Smooth muscle cell (in vitro differentiated cells): ENCODE measurements around the gene ALOX15B. TPM values are rescaled to one million over a fixed set of nuclear protein-coding genes. Genes with fewer than 3 reads are reported as not detected.

ENCODE experiments used
- DNase-seq: peaks from one replicate; lab custom pipeline; 2025; ENCODE audit not compliant: unreplicated experiment; lab: John Stamatoyannopoulos, UW
- H2AFZ ChIP-seq: fragments of 200-600 bp; sonication (generic); 2 replicates; pipeline ENCODE4 v1.6.0; 2016; ENCODE audit warnings: antibody characterized with exemption, low read depth, mild to moderate bottlenecking
- H3F3A ChIP-seq: fragments of 200-600 bp; sonication (generic); 2 replicates; pipeline ENCODE4 v1.6.0; 2017; ENCODE audit warnings: antibody characterized with exemption, low read depth
- H3K27ac ChIP-seq: fragments of 200-600 bp; sonication (generic); 2 replicates; pipeline ENCODE4 v1.5.1; 2016; ENCODE audit warnings: low read depth, mild to moderate bottlenecking
- H3K27me3 ChIP-seq: fragments of 200-600 bp; sonication (generic); 2 replicates; pipeline ENCODE4 v1.6.1; 2016; ENCODE audit warnings: low read depth, mild to moderate bottlenecking
- H3K36me3 ChIP-seq: fragments of 200-600 bp; sonication (generic); 2 replicates; pipeline ENCODE4 v1.5.1; 2016; ENCODE audit warnings: low read depth
- H3K4me1 ChIP-seq: fragments of 200-600 bp; sonication (generic); 2 replicates; pipeline ENCODE4 v1.5.1; 2016; ENCODE audit warnings: low read depth
- H3K4me2 ChIP-seq: fragments of 200-600 bp; sonication (generic); 2 replicates; pipeline ENCODE4 v1.6.0; 2016; ENCODE audit warnings: mild to moderate bottlenecking
- H3K4me3 ChIP-seq: fragments of 200-600 bp; sonication (generic); 2 replicates; pipeline ENCODE4 v1.5.1; 2016; ENCODE audit warnings: mild to moderate bottlenecking
- H3K79me2 ChIP-seq: fragments of 200-600 bp; sonication (generic); 2 replicates; pipeline ENCODE4 v1.6.0; 2016; ENCODE audit warnings: low read depth, mild to moderate bottlenecking
- H3K9ac ChIP-seq: fragments of 200-600 bp; sonication (generic); 2 replicates; pipeline ENCODE4 v1.6.0; 2016; ENCODE audit warnings: low read depth
- H3K9me3 ChIP-seq: fragments of 200-600 bp; sonication (generic); replicated peaks from 2 replicates; pipeline ENCODE4 v1.5.1; 2016; ENCODE audit warnings: low read depth
- H4K20me1 ChIP-seq: fragments of 200-600 bp; sonication (generic); 2 replicates; pipeline ENCODE4 v1.6.0; 2016; ENCODE audit warnings: low read depth
- WGBS: methylation state at CpG from one replicate; pipeline ENCODE4 v1.1.7; 2016; ENCODE audit warnings: low lambda C conversion rate; 5-methylcytosine and 5-hydroxymethylcytosine counted together
- polyA plus RNA-seq: library from polyadenylated mRNA; unstranded; fragments of >200 nt; fragmentation: Nextera tagmentation; extraction: Ambion mirVana; gene quantifications from 2 replicates; pipeline ENCODE4 v1.2.1, GENCODE V29; 2016
- total RNA-seq: library from RNA; depleted of rRNA; stranded (reverse); fragments of >200 nt; gene quantifications from 2 replicates; pipeline ENCODE4 v1.2.3, GENCODE V29; 2014
- TF ChIP-seq, protein P1 (sequence below): fragments of 200-600 bp; sonication (generic); IDR thresholded peaks from 2 replicates; pipeline ENCODE4 v1.5.1; 2017; ENCODE audit warnings: borderline replicate concordance, mild to moderate bottlenecking, antibody characterized with exemption; ENCODE audit not compliant: insufficient read depth, poor library complexity, severe bottlenecking

Gene ALOX15B
- total and polyA plus RNA-seq, 2 experiments from 2014 or later: 0.27 to 0.69 TPM

GRCh38 chr17:8087075-8087951 lies 48.5 kb downstream of the ALOX15B start, which contains the start of gene ALOX12B:
Gene ALOX12B, minus strand, starts transcription at chr17:8087716. Its CDS starts 274 bp downstream, at chr17:8087442.
- no peaks in the 10 kb centered on the region for H3K4me1 ChIP-seq
- H3K27ac ChIP-seq: no peak within 1 kb of the TSS
- TF ChIP-seq, protein P1, sequence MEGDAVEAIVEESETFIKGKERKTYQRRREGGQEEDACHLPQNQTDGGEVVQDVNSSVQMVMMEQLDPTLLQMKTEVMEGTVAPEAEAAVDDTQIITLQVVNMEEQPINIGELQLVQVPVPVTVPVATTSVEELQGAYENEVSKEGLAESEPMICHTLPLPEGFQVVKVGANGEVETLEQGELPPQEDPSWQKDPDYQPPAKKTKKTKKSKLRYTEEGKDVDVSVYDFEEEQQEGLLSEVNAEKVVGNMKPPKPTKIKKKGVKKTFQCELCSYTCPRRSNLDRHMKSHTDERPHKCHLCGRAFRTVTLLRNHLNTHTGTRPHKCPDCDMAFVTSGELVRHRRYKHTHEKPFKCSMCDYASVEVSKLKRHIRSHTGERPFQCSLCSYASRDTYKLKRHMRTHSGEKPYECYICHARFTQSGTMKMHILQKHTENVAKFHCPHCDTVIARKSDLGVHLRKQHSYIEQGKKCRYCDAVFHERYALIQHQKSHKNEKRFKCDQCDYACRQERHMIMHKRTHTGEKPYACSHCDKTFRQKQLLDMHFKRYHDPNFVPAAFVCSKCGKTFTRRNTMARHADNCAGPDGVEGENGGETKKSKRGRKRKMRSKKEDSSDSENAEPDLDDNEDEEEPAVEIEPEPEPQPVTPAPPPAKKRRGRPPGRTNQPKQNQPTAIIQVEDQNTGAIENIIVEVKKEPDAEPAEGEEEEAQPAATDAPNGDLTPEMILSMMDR: no peak
- no peak within 1 kb of the TSS for H3K4me3 ChIP-seq
- WGBS: 88% methylated on average over 16 of the region's 20 CpGs
- H4K20me1 ChIP-seq: no peaks in the 10 kb centered on the region
- H3K36me3 ChIP-seq: no peaks in the 10 kb centered on the region
- peaks cover 49% of the 10 kb centered on the region for H3K27me3 ChIP-seq
- H3K79me2 ChIP-seq: no peaks in the 10 kb centered on the region
- H3K9me3 ChIP-seq: no peaks in the 10 kb centered on the region
- H3K4me2 ChIP-seq: no peak within 1 kb of the TSS
- H3K9ac ChIP-seq: no peak within 1 kb of the TSS
- no peak within 1 kb of the TSS for H2AFZ ChIP-seq
- H3F3A ChIP-seq: no peaks in the 10 kb centered on the region
- DNase-seq: no peak

DNA sequence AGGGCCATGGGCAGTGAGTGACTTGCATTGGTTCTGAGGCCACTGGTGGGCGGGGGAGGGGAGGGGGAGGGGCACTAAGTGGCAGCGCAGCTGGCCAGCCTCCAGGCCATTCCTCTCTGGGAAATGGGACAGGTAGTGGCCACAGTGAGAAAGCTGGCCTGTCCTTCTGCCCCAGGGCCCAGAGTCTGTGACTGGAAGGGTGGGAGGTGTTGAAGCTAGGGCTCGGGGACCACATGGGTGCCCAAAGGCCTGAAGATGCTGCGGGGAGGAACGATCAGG lies 49.0 kb downstream of the ALOX15B start:
- H3K27me3 ChIP-seq: peaks cover 49% of the 10 kb centered on the region

GRCh38 chr17:8089728-8090127 lies 50.9 kb downstream of the ALOX15B start:
- H3K27ac ChIP-seq: no peak overlapping the region
- H3K4me2 ChIP-seq: no peak overlapping the region
- H3F3A ChIP-seq: no peaks in the 10 kb centered on the region
- no peak for DNase-seq
- TF ChIP-seq, protein P1: no peak
- no peaks in the 10 kb centered on the region for H3K9me3 ChIP-seq
- H3K4me3 ChIP-seq: no peak overlapping the region
- no peaks in the 10 kb centered on the region for H4K20me1 ChIP-seq
- 85% methylated on average over 6 of the region's 6 CpGs for whole genome bisulfite sequencing
- peaks cover 34% of the 10 kb centered on the region for H3K27me3 ChIP-seq
- no peak overlapping the region for H2AFZ ChIP-seq
- no peak overlapping the region for H3K9ac ChIP-seq
- H3K79me2 ChIP-seq: no peaks in the 10 kb centered on the region
- H3K4me1 ChIP-seq: no peaks in the 10 kb centered on the region
- no peaks in the 10 kb centered on the region for H3K36me3 ChIP-seq

More for the DNA sequence above, 49.0 kb downstream of the ALOX15B start:
- Histone ChIP-seq H4K20me1 (no peaks in the 10 kb centered on the region), H3K27ac (no peak overlapping the region), H3K4me3 (no peak overlapping the region), H3K4me2 (no peak overlapping the region), H3K36me3 (no peaks in the 10 kb centered on the region), H3K79me2 (no peaks in the 10 kb centered on the region), H3K9ac (no peak overlapping the region), H3F3A (no peaks in the 10 kb centered on the region), H3K9me3 (no peaks in the 10 kb centered on the region), H2AFZ (no peak overlapping the region), H3K4me1 (no peaks in the 10 kb centered on the region)
- TF ChIP-seq, protein P1: no peak
- DNase-seq: no peak
- WGBS: 76% methylated on average over 5 of the region's 5 CpGs
